ENCODE results near the gene SRSF3.
A peak's percentile ranks its signal among the peaks of the same experiment; 100 is the strongest.
"Not testable (repeated sequence)": the region's sequence is repeated elsewhere in the genome, so short reads cannot be mapped to it uniquely, and the experiment has no call there.

Gene SRSF3

GRCh38 chr6:36594029-36594815 lies at the start of gene SRSF3:
SRSF3 (plus strand) TSS chr6:36594362; CDS start chr6:36596763, 2,401 bp downstream.
- DNase-seq (ENCODE audit: low read depth): peak; percentile 88

- DNase-seq (ENCODE audit: low read depth): no peak
Observed at GRCh38 chr6:36545767-36546307, 48.3 kb upstream of the SRSF3 start.

GRCh38 chr6:36546308-36546919 lies 47.7 kb upstream of the SRSF3 start:
- no peak for DNase-seq (ENCODE audit: low read depth)

DNA sequence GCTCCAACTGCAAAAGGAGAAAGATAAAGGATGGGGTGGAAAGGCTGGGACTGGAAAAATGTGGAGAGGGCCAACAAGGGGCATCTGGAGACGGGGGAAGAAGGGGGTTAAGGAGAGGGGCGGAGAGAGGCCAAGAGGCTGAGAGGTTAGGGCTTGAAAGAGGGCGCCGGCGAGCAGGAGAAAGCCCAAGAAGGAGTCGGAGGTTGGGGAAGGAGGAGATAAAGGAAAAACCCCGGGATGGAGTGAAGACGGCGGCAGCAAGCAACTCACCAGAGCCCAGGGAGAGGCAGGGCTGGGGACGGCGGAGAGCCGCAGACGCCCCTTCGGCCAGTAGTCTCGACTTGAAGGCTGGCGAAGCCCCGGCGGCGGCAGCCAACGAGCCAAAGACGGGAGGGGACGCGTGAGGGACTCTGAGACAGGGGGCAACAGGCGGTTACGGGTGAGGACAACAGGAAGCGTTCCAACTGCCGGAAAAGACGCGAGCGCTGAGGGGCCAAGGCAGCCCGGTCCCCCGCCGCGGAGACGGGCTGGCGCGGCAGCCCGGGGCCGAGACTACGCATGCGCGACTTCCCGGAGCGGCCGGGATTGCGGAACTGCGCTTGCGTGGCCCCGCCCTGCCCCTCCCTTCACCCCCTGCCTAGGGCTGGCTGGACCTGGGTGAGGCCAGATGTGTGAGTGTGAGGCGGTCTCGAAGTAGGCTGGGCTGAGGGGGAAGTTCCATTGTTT lies 47.1 kb upstream of the SRSF3 start, which contains the start of gene STK38:
Gene STK38 (minus strand): TSS at position 560 of the 726 bp plus-strand sequence. CDS start 7,277 bp downstream, outside the sequence.
- peak; percentile 91 for DNase-seq (ENCODE audit: low read depth)

- no peak for DNase-seq (ENCODE audit: low read depth)
Observed at GRCh38 chr6:36547646-36548400, 46.3 kb upstream of the SRSF3 start.

DNA sequence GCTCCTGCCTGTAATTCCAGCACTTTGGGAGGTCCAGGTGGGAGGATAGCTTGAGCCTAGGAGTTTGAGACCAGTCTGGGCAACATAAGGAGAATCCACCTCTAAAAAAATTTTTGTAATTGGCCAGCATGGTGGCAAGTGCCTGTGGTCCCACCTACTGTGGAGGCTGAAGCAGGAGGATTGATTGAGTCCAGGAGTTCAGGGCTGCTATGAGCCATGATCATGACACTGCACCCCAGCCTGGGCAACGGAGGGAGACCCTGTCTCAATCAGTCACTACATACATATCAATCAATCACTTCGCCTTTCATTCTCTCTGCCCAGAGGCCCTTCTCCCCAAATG lies 45.8 kb upstream of the SRSF3 start:
- no peak for DNase-seq (ENCODE audit: low read depth)

DNA sequence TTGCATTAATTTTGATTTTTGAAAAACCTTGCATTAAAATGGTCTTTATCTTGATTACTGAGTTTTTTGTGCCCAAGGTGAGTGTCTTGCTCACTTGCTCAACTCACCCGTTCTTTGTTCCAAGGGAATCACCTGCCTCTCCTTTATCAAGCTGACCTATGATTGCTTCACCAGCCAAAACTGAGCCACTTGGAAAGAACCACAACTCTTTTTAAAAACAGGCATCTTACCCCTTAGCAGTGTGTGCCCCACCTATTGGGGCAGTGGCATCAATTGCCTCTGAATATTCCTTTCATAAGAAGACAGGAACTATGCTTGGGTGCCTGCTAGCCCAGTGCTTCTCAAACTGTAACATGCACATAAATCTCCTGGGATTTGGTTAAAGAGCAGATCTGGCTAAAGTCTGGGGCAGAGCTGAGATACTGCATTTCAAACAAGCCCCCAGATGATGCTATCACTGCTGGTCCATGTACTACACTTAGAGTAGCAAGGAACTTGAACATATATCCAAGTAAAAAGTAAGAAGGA lies 43.6 kb upstream of the SRSF3 start:
- no peak for DNase-seq (ENCODE audit: low read depth)

DNA sequence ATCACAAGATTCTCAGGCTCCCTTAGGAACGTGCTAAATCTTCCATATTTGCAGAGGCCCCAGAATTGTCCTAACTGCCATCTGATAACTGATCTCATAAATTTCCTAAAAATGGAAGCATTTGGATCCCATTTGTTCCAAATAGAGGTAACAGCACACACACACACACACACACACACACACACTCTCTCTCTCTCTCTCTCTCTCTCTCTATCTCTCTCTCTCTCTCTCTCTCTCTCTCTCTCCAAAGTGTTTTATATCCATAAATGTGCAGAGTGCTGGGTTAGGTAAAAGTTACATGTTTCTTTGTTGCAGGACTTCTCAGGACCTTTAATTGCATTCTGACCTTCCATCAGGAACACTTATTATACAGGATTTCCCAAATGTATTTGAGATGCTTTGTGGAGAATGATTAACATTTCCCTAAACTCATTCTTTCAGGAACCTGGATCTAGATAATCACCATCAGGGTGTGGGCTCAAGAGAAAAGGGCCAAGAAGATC lies 38.4 kb upstream of the SRSF3 start:
- DNase-seq (ENCODE audit: low read depth): no peak

DNA sequence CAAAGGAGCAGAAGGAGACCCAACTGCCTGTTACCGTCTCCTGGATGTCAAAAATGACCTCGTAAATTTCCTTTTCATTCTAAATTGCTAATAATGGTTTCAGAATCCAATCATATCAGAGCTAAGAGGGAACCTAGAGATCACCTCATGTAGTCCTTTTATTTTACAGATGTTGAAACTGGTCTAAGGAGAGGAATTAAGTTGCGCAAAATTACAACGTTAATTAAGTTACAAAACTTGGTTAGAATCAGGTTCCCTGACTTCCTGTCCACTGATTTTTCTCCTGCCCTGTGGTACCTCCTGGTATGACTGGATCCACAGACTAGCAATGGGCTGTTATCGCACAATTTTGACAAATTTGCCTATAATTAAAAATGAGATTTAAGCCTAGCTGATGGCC lies 37.9 kb upstream of the SRSF3 start:
- DNase-seq (ENCODE audit: low read depth): no peak

GRCh38 chr6:36559011-36559793 lies 35.0 kb upstream of the SRSF3 start:
- DNase-seq (ENCODE audit: low read depth): no peak

- no peak for DNase-seq (ENCODE audit: low read depth)
Observed at GRCh38 chr6:36560822-36561221, 33.3 kb upstream of the SRSF3 start.

DNA sequence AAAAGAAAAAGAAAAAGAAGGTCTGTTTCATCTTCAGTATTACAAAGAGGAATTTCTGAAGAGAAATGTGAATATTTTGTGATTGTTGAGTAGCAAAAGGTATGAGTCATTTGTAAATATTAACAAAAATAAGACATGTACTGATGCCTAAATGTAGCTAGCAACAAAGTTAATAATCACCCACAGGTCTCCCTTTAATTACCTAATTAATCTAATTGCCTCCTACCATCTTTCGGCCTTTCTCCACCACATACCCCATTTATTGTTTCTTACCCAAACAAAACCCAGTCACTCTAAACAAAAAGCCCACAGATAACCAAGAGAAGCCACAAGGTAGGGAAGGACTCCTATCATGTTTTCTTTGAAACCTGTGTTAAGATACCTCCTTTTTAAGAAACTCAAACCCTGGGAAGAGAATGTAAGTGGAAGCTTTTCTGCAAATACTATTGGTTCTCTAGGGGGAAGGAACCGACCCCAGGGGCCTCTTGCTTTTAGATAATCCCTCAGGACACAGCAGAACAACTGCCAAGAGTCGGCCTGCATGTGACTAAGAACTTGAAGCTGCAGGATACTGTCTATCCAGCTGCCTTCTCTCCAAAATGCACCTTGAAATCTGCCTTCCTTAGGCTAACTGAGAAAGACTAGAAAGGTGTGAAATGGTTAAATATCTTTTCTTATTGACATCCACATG lies 30.8 kb upstream of the SRSF3 start:
- DNase-seq (ENCODE audit: low read depth): no peak

DNA sequence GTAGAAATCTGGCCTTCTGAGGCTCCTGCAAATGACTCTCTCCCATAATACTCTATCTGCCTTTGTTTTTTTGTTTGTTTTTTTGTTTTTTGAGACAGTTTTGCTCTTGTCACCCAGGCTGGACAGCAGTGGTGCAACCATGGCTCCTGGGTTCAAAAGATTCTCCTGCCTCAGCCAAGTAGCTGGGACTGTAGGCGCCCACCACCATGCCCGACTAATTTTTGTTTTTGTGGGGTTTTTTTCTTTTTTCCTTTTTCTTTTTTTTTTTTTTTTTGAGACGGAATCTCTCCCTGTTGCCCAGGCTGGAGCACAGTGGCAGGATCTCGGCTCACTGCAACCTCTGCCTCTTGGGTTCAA lies 30.3 kb upstream of the SRSF3 start:
- no peak for DNase-seq (ENCODE audit: low read depth)

DNA sequence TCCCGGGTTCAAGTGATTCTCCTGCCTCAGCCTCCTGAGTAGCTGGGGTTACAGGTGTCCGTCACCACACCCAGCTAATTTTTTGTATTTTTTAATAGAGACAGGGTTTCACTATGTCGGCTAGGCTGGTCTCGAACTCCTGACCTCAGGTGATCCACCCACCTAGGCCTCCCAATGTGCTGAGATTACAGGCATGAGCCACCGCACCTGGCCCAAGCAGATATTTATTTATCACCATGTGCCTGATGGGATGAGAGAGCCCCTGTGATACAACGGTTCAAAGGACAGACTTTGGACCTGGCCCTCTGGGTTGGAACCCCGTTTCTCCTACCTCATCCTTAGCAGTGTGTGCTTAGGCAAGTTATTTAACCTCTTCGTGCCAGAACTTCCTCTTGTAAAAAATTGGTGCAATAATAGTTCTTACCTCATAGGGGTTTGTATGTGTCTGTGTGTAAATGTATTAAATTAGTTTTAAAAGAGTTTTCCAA lies 27.7 kb upstream of the SRSF3 start:
- DNase-seq (ENCODE audit: low read depth): no peak

DNA sequence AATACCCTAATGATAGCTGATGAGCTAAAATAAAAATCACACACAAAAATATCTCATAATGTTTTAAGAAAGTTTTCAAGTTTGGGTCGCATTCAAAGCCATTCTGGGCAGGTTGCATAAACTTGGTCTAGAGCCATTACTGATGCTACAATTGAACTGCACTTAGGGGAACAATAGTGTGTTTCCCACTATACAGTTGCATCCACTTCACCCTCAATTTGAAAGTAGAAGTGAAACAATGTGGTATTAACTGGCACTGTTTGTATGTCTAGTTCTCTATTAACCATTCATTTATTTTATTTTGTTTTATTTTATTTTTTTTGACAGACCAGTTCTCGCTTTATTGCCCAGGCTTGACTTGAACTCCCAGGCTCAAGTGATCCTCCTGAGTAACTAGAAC lies 23.9 kb upstream of the SRSF3 start:
- DNase-seq (ENCODE audit: low read depth): no peak

DNA sequence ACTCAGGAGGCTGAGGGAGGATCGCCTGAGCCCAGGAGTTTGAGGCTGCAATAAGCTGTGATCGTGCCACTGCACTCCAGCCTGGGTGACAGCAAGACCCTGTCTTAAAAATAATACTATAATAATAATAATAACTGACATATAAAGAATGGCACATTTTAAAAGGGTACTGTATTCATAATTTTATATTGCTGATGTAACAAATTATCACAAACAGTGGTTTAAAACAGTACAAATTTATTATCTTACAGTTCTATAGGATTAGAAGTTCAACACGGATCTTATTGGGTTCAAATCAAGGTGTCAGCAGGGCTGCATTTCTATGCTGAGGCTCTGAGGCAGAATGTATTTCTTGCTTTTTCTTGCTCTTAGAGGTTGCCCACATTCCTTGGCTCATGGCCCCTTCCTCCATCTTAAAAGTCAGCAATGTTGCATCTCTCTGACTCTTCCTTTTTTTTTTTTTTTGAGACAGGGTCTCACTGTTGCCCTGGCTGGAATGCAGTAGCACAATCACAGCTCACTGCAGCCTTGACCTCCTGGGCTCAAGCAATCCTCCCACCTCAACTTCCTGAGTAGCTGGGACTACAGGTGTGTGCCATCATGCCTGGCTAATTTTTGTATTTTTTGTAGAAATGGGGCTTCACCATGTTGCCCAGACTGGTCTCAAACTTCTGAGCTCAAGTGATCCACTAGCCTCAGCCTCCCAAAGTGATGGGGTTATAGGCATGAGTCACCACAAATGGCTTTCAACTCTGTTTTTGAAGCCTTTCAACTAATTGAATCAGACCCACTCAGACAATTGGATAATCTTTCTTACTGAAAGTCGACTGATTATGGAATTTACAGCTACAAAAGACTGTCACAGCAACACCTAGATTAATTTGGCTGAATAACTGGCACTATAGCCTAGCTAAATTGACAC lies 22.8 kb upstream of the SRSF3 start:
- no peak for DNase-seq (ENCODE audit: low read depth)

- DNase-seq (ENCODE audit: low read depth): not testable (repeated sequence)
Observed at GRCh38 chr6:36572353-36573311, 21.5 kb upstream of the SRSF3 start.

GRCh38 chr6:36574679-36575078 lies 19.5 kb upstream of the SRSF3 start:
- no peak for DNase-seq (ENCODE audit: low read depth)
